NK-92 treated with Interleukin-12 subunit alpha and Interleukin-12 subunit beta, amount 100 ng/mL, for 24 hours (cell line): ENCODE data around the gene MSH3.
"Not testable (repeated sequence)": the region's sequence is repeated elsewhere in the genome, so short reads cannot be mapped to it uniquely, and the experiment has no call there.

Source experiments
- DNase-seq: peaks from one replicate; lab custom pipeline; 2025; lab: John Stamatoyannopoulos, UW

MSH3 gene

GRCh38 chr5:80853413-80853812 is 199.0 kb downstream of the MSH3 start:
- no peak for DNase-seq

- DNase-seq = no peak
Observed at GRCh38 chr5:80854583-80854982, 200.1 kb downstream of the MSH3 start.

GRCh38 chr5:80860924-80861613 is 206.6 kb downstream of the MSH3 start:
- no peak for DNase-seq

- DNase-seq = no peak
Observed at GRCh38 chr5:80863708-80864107, 209.3 kb downstream of the MSH3 start.

- DNase-seq = no peak
Observed at GRCh38 chr5:80864109-80864508, 209.7 kb downstream of the MSH3 start.

- DNase-seq = no peak
Observed at GRCh38 chr5:80864706-80865435, 210.4 kb downstream of the MSH3 start.

GRCh38 chr5:80865551-80865950 is 211.1 kb downstream of the MSH3 start:
- no peak for DNase-seq

- DNase-seq = no peak
Observed at GRCh38 chr5:80866371-80866770, 211.9 kb downstream of the MSH3 start.

- DNase-seq = no peak
Observed at GRCh38 chr5:80867233-80867632, 212.8 kb downstream of the MSH3 start.

GRCh38 chr5:80870442-80870841 is 216.0 kb downstream of the MSH3 start:
- DNase-seq = no peak

GRCh38 chr5:80871541-80871961 is 217.1 kb downstream of the MSH3 start:
- DNase-seq = no peak

- DNase-seq = no peak
Observed at GRCh38 chr5:80874162-80874561, 219.7 kb downstream of the MSH3 start.

GRCh38 chr5:80877592-80877991 is 223.1 kb downstream of the MSH3 start:
- no peak for DNase-seq

GRCh38 chr5:80881726-80882125 is 227.3 kb downstream of the MSH3 start:
- no peak for DNase-seq

- DNase-seq = not testable (repeated sequence)
Observed at GRCh38 chr5:80883390-80883789, 228.9 kb downstream of the MSH3 start.

GRCh38 chr5:80884086-80884813 is 229.8 kb downstream of the MSH3 start:
- DNase-seq = no peak

GRCh38 chr5:80884929-80885328 is 230.5 kb downstream of the MSH3 start:
- DNase-seq = no peak

- DNase-seq = no peak
Observed at GRCh38 chr5:80885396-80886000, 231.0 kb downstream of the MSH3 start.

- no peak for DNase-seq
Observed at GRCh38 chr5:80894083-80894482, 239.6 kb downstream of the MSH3 start.

- DNase-seq = no peak
Observed at GRCh38 chr5:80895523-80895922, 241.1 kb downstream of the MSH3 start.

GRCh38 chr5:80902624-80903023 is 248.2 kb downstream of the MSH3 start:
- not testable (repeated sequence) for DNase-seq

- DNase-seq = no peak
Observed at GRCh38 chr5:80904533-80905187, 250.2 kb downstream of the MSH3 start.
